ENCODE measurements around the gene DHX57. TPM values are rescaled to one million over a fixed set of nuclear protein-coding genes. Genes with fewer than 3 reads are reported as not detected.

The DHX57 gene, protein sequence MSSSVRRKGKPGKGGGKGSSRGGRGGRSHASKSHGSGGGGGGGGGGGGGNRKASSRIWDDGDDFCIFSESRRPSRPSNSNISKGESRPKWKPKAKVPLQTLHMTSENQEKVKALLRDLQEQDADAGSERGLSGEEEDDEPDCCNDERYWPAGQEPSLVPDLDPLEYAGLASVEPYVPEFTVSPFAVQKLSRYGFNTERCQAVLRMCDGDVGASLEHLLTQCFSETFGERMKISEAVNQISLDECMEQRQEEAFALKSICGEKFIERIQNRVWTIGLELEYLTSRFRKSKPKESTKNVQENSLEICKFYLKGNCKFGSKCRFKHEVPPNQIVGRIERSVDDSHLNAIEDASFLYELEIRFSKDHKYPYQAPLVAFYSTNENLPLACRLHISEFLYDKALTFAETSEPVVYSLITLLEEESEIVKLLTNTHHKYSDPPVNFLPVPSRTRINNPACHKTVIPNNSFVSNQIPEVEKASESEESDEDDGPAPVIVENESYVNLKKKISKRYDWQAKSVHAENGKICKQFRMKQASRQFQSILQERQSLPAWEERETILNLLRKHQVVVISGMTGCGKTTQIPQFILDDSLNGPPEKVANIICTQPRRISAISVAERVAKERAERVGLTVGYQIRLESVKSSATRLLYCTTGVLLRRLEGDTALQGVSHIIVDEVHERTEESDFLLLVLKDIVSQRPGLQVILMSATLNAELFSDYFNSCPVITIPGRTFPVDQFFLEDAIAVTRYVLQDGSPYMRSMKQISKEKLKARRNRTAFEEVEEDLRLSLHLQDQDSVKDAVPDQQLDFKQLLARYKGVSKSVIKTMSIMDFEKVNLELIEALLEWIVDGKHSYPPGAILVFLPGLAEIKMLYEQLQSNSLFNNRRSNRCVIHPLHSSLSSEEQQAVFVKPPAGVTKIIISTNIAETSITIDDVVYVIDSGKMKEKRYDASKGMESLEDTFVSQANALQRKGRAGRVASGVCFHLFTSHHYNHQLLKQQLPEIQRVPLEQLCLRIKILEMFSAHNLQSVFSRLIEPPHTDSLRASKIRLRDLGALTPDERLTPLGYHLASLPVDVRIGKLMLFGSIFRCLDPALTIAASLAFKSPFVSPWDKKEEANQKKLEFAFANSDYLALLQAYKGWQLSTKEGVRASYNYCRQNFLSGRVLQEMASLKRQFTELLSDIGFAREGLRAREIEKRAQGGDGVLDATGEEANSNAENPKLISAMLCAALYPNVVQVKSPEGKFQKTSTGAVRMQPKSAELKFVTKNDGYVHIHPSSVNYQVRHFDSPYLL (N-terminal part only)
- total RNA-seq: 15.7 TPM

DNA sequence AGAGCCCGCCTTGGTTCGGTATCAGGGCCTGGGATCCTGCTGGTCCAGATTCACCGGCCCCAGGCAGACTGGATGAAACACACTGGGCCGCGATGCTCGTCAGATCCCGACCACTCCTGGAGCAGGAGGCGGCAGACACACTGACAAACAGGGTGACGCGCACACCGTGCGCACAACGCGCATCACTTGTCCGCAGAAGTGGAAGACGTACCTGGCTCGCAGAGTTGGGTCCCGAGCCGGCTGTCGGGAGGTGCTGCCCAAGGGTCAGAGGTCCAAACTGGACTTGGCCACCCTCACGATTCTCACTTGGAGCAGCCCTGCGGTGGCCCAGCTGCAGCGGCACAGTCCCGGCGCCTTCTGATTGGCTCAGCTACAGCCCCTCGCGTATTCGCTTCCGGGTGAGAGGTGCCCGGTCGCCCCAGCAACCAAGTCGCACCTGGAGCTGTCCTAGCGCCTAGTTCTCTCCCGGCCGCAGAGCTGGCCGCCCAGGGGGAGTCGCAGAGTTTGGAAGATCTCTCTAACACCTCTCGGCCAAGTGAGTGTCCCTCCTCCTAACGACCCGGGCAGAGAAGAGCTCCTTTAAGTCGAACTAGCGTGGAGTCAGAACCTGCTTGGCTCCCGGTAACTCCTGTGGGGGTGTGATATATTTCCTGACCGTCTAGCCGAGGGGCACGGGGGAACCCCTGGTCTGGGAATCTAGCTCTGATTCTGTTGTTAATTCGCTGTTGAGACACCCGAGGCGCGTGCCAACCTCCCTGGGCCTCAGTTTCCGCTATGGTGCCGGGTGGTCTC lies at the start of gene DHX57, which contains the start of gene MORN2:
Gene DHX57, minus strand, starts transcription at position 359 of the 792 bp plus-strand sequence. CDS start 7,529 bp downstream, outside the sequence.
Gene MORN2, plus strand, starts transcription at position 401 of the 792 bp plus-strand sequence.
- DNase-seq (ENCODE audit: low spot score): peak; percentile 90

DNA sequence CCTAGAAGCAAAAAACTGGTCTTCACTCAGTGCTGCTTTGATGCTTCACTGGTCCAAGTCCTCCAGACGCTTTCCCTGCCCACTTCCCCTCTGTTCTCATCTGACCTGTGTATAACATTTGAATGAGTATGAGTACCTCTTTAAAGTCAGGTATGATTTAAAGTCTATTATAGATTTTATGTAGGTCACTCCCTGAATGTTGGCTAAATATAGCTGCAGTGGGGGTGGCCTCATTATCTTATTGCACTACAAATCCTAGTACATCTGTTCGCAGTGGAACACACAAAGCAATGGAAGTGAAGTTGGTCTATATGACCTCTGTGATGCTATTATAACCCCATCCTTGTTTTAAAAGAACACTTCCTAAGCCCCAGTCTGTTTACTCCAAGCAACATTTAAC lies 47.2 kb upstream of the DHX57 start:
- no peak for DNase-seq (ENCODE audit: low spot score)

DNA sequence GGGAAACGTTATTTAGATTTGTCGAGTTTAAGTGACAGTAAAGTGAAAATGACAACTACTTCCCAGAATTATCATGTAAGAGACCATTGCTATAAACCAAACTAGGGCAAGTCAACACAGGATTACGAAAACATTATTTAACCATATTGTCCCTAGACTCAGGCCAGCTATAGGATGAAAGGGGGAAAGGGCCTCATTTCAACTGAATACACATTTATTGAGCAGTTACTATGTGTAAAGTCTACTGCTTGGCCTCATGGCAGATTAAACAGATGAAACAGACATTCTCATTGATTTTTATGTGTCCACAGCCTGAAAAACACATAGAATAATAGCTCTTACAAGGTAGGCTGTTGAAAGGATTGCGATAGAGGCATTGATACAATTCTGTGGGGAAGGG lies 46.7 kb upstream of the DHX57 start:
- DNase-seq (ENCODE audit: low spot score): no peak

DNA sequence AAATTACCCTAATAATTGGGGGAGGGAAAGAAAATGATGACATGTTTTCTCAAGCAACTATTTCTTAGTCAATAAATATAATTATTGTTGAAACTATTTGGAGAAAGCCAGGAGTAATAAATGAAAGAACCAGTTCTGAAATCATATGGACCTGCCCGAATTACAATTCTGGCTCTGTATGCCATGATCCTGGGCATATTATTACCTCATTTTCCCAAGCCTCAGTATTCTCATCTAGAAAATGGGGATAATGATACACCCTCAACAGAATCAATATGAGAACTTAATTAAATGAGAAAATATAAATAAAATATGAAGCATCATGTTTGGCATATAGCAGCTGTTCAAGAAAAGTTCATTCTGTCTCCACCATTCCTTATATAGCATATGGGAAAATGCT lies 36.9 kb upstream of the DHX57 start:
- no peak for DNase-seq (ENCODE audit: low spot score)

DNA sequence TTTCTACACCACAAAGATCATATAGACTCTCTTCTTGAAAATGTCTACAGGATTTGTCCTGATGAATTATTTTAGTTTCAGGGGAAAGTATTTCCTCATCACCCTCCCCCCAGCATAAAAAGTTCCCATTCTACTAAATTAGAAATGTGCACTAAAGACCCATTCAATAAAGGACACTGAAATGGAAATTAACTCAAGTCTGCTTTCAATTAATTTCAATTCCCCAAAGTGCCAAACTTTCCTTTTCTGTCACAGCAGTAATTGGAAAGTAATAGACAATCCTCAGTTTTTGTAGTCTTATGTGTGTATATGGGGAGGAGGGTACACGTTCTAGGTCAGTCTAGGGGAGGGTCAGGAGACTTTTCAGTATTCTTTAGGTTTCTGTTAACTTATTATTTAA lies 35.5 kb upstream of the DHX57 start:
- DNase-seq (ENCODE audit: low spot score): no peak

DNA sequence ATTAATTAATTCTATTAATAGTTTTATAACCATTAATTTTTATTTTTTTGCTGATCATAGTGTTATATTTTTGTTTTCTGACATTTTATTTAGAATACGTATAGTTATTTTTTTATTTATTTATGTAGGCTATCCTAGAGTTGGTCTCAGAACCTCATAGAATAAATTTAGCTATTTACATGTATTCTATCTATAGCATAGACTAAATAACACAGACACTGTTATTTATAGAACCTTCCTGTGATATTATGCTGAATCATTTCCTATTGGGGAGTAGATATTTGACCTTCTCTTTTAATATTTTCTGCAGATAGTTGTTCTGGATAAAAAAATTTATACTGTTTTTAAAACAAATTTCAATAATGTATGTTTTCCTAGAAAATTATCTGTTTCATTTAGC lies 34.1 kb upstream of the DHX57 start:
- no peak for DNase-seq (ENCODE audit: low spot score)

DNA sequence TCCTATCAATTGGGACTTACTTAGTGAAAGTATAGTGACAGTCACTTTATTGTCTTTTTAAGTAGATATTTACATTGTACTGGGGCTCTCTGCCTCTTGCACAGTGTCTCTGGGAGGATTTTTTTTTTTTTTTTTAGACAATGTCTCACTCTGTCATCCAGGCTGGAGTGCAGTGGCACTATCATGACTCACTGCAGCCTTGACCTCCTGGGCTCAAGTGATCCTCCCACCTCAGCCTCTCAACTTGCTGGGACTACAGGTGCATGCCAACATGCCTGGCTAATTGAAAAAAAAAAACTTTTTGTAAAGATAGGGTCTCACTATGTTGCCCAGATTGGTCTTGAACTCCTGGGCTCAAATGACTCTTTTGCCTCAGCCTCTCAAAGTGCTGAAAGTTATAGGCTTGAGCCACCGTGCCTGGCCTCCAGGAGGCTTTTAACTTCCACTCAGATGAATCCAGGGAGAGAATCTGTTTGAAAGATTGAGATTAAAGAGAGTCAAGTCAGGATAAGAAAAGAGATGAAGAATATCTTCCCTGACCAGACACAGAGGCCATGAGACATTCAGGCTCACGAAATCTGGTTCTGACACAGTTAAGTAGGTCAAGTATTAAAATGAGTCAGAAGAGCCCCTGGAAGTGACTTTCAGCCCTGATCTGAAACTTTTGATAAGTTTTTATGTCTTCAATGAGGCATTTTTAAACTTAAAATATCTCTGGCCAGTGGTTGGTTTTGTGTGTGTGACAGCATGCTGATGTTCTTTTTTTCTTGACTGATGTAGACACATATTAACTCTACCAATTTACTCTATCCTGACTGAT lies 32.2 kb upstream of the DHX57 start:
- no peak for DNase-seq (ENCODE audit: low spot score)

DNA sequence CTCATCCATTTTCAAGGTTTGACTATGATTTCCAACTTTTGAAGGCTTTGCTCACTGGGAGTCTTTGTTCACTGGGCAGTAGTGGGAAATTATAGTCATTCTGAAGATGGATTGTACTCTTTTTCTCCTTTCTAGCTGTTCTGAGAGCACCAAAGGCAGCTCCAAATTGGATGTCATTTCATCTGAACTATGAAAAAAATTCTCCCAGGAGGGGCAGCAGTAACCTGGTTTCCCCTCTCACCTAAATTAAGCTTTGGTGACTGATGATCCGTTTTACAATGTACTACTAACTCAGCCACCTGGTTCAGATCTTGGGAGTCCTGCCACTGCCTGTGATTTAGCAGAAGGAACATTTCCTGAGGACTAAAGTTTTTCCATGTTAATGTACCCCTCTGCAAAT lies 31.5 kb upstream of the DHX57 start:
- no peak for DNase-seq (ENCODE audit: low spot score)

DNA sequence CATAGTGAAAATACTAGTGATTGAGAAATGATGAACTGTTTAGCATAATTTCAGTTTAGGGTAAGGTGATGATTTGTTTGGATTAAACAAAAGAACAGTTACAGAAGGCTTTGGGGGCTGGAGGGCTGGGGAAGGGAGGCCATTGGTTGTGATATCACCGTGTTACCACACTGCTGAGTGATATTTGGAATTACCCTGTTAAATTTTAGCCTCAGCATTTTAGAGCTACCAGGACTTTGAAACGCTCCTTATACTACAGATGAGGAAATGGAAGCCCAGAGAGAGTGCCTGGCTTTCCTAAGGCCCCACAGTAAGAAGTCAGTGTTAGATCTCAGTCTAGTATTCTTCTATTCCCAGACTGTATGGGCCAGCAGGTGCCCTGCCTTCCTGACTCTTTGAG lies 29.5 kb upstream of the DHX57 start:
- DNase-seq (ENCODE audit: low spot score): no peak

DNA sequence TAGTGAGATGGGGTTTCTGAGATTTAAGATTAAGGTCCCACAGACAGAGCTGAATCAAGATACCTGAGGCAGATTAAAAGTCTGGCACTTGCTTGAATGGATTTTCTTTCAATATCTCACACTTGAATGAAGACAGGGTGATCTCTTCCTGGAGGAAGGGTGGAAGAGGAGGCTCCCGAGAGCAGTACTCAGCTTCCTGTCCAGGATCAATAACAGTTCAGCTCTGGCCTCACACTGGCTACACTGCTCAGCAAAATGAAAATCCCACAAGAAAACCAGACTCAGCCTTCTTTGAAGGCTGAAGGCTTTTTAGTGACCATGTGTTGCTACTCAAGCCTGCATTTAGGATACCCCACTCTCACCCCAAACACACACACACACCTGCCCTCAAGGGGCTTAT lies 25.0 kb upstream of the DHX57 start:
- DNase-seq (ENCODE audit: low spot score): no peak

DNA sequence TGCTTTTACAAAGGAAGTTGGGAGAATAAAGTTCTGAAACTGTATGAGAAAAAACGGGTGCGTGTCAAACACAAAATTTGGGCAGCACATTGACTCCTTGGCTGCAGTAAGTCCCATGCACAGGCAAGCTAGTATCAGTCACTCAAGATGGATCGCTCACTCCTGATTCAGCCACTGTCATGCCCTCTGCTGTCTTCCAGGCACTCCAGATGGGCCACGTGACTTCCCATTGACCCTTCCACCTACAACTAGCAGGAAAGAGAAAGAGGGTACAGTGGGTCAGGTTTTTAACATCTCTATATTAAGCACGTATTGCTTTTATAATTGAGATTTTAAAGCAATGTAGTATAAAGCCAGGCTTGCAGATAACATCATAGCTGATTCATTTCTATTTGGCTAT lies 22.5 kb upstream of the DHX57 start:
- no peak for DNase-seq (ENCODE audit: low spot score)

DNA sequence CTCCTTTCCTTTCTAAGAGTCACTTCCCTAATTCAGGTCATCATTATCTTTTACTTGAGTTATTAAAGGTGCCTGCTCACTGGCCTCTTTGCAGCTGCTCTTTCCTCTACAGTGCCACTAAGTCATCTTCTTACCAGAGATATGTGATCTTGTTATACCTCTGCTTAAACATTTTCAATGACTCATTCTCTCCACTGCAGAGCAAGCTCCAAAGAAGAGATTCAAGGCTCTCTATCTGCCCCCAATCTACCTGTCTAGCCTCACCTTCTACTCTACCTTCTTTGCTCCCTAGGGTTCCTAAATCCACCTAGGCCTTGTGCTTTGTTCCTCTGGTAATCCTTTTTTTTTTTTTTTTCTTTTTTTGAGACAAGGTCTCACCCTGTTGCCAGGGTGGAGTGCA lies 17.1 kb upstream of the DHX57 start:
- DNase-seq (ENCODE audit: low spot score): no peak

DNA sequence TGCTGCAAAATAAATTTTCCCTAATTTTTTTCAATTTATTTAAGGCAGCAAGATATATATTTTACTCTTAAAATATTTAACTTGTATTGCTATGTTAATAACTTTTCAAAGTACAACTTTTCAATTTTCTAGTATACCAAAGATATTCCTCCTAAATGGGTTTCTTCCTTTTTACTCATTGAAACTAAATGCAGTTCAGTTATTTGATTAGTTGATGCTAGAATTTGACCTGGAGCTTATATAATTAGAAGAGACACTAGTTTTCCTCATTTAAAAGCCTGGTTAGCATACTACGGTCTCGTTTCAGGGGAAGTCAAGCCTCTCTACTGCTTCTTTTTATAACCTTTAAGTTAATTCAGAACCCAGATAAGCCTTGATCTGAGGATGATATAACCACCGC lies 13.8 kb upstream of the DHX57 start, which contains the start of gene ARHGEF33:
Gene ARHGEF33, plus strand, starts transcription at position 301 of the 400 bp plus-strand sequence. CDS start 29,573 bp downstream, outside the sequence.
- no peak for DNase-seq (ENCODE audit: low spot score)

DNA sequence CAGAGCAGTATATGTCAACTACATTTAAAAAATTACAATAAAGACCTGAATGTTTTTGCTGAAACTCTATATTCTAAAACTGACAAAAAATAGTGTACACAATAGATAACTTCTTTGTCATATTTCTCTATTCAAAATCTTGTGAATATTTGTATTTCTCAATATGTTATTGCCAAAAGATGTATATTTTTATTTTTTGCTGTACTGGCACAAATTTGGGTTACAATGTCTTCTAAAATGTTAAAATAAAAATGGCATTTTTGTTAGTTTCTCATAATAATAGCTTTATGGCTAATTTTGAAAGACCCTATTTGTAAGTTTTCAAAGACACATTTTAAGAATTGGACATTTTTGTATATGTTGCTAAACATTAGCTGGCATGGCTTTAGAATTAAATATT lies 13.3 kb upstream of the DHX57 start:
- no peak for DNase-seq (ENCODE audit: low spot score)

DNA sequence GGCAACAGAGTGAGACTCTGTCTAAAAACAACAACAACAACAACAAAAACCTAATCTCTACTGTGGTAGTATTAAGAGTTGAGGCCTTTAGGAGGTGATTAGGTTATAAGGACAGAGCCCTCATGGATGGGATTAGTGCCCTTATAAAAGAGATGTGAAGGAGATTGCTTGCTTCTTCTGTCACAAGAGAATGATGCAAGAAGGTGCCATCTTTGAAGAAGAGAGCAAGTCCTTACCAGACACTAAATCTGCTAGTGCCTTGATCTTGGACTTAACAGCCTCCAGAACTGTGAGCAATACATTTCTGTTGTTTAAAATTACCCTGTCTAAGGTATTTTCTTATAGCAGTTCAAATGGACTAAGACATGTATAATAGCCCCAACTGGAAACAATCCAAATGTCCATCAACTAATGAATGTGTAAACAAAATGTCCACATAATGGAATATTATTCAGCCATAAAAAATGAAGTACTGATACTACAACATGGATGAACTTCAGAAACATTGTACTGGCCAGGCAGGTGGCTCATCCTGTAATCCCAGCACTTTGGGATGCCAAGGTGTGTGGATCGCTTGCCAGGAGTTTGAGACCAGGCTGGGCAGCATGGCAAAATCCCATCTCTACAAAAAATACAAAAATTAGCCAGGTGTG lies 12.3 kb upstream of the DHX57 start:
- DNase-seq (ENCODE audit: low spot score): no peak

DNA sequence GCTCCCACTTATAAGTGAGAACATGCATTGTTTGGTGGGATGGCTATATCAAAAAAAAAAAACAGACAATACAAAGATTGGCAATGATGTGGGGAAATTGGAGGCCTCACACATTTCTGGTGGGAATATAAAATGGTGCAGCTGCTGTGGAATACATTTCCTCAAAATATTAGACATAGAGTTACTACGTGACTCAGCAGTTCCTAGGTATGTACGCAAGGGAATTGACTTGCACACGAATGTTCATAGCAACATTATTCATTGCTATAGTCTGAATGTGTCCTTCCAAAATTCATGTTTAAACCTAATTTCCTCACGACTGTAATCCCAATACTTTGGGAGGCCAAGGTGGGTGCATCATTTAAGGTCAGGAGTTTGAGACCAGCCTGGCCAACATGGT lies 11.6 kb upstream of the DHX57 start:
- DNase-seq (ENCODE audit: low spot score): no peak

DNA sequence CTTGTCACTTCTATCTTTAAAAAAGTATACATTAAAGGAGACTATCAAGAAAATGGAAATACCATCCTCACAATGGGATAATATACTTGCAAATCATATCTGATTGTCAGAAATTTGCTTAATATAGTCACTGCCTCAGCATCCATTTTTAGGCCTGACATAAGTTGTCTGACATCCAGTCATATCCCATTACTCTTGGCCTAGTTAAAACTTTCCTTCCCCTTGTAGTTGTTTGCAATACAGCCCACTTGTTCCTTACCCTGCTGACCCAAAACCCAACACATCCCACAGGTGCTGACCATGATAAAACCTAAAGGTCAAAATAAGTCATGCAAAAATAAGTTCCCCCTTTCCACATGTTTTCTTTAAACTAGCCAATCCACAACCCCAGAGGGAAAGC lies 10.3 kb upstream of the DHX57 start:
- DNase-seq (ENCODE audit: low spot score): no peak

DNA sequence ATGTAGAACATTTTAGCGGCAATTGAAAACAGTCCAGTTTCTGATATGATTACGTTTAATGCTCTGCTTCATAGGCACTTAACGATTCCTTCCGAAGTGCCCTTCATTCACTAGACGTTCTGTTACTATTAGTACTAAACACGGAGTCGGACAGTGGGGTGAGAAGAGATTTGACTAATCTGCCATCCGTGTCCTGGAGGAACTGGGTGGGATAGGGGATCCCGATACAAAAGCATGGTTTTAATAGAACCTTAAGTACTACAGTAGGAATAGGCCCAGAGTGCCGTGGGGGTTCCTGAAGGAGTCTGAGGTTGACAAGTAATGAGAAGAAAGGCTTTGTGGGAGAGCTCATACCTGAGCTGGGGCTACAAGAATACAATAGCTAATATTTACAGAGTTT lies 673 bp upstream of the DHX57 start:
- DNase-seq (ENCODE audit: low spot score): no peak

DNA sequence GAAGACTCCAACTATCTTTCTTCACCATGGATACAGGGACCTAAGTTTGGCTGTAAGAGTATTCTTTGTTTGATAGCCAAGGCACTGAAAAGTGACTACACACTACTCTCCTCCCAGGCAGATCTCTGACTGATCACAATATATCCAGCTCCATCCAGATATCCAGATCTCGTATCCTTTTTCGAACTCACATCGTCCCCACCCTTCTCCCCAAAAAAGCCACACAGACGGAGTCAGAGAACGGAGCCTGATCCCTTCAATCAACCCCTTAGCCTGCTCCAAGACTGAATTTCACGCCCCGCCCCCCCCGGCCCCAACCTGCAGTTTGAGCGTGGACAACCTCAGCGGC lies 533 bp downstream of the DHX57 start:
- no peak for DNase-seq (ENCODE audit: low spot score)

DNA sequence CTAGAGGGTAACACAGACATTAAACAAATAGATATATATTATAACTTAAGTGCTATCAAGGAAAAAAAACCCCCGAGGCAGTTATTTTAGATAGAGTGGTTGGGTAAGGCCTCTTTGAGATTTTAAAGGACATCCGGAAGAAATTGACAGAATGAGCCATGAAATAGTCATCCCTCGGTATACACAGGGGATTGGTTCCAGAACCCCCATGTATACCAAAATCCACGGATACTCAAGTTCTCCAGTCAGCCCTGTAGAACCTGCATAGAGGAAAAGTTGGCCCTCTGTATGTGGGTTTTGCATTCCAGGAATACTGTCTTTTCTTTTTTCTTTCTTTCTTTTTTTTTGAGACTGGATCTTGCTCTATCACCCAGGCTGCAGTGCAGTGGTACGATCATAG lies 2.0 kb downstream of the DHX57 start:
- no peak for DNase-seq (ENCODE audit: low spot score)

Data from mucosa of gallbladder (tissue), 1 donor.